Stimulated activated CD4-positive, alpha-beta T cell treated with anti-CD3 and anti-CD28 coated beads, Interleukin-4, amount 100 ng/mL, for 4 hours (primary cell): ENCODE results near the gene GLYATL3.
A peak's percentile ranks its signal among the peaks of the same experiment; 100 is the strongest.

Experiments
- DNase-seq, 2 experiments: peaks; one replicate each; pipeline ENCODE4 v3.0.0-alpha.2; 2020

GLYATL3 gene

GRCh38 chr6:49548613-49549304, 49.0 kb downstream of the GLYATL3 start:
- DNase-seq, result no peak

GRCh38 chr6:49549691-49550491, 50.2 kb downstream of the GLYATL3 start:
- DNase-seq, result no peak

DNA sequence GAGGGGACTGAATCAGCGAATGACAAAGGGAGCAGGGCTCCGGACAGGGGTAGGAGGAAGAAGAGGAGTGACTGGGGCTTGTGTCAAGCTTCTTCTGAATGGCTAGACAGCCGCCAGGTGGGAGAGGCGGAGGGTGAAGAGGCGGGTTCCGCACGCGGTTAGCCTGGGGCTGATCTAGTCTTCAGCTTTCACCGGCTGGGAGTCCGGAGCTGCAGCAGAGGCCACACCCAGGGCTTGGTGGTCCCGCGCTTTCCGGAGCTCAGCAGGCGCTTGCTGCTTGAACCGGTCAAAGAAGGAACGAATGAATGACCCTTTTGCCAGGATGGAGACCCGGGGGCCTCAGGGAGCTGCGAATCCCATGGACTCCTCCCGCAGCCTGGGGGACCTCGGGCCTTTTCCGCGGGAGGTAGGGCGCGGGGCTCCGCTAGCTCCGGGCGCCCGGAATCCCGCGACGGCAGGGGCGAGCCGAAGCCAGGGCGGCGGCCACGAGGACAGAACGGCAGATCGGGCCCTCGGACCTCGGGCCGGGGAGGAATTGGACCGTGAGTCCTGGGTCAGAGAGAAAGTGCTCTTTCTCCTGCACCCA, 50.9 kb downstream of the GLYATL3 start, which contains the start of gene C6orf141:
TSS of gene C6orf141 (plus strand) at position 177 of the 586 bp plus-strand sequence. CDS start at position 302, 125 bp downstream.
- DNase-seq, result peak; percentile 14 to 18

DNA sequence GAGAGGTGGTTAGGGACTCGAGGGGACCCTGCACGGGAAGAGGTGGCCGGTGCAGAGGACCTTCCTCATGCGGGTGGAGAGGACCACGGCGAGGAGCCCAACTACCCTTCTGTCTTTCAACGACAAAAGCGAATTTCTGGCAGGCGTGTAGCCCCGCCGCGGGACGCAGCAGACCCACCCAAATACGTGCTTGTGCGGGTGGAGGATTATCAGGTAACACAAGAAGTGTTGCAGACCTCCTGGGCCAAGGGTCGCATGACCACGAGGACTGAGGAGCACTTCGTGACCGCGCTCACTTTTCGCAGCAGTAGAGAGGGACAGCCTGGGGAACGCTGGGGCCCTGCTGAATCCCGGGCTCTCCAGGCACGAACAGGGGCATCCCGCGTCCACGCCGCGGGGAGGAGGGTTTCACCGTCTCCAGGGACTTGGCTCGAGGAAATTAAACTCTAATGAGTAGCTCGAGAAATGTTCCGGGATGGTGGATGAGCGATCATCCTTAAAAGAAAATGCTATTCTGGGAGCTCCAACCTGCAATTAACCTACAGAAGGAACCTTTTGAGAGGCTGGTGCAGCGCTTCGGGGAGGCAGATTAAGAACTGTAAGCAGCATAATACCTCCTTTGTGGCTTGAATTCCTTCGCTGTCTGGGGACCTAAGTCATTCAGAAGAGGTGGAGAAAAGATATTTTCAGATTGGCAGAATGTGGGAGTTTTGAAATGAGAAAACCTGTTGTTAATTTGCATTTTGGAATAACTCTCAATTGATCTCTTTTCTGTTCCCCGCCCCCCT, 51.5 kb downstream of the GLYATL3 start:
- DNase-seq, result no peak

GRCh38 chr6:49551866-49552129, 52.1 kb downstream of the GLYATL3 start:
- DNase-seq, result no peak

DNA sequence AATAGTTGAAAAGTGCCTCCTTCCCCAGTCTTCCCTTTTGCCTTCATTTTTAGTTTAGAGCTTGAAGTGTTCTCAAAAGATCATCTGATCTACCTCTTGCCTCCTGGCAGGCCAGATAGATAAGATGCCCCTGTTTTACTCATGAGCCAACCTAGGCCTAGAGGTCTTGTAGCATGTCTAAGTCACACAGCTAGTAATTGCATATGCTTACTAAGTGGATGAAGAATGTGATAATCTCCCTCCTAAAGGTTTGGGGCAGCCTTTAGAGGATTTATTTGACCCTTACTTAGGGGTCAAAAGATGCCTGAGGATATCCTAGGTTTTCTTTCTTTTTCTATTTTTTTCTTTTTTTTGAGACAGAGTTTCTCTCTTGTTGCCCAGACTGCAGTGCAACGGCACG, 52.9 kb downstream of the GLYATL3 start:
- no peak for DNase-seq

- DNase-seq, result no peak
These were observed 53.7 kb downstream of the GLYATL3 start for GRCh38 chr6:49553384-49553783.

- DNase-seq, result no peak
These were observed 56.2 kb downstream of the GLYATL3 start for GRCh38 chr6:49555951-49556350.

- DNase-seq, result no peak
These were observed 56.7 kb downstream of the GLYATL3 start for GRCh38 chr6:49556429-49556837.

GRCh38 chr6:49557177-49557576, 57.5 kb downstream of the GLYATL3 start:
- no peak for DNase-seq

- DNase-seq, result no peak
These were observed 58.5 kb downstream of the GLYATL3 start for GRCh38 chr6:49558238-49558637.

- DNase-seq, result no peak
These were observed 63.5 kb downstream of the GLYATL3 start for GRCh38 chr6:49563006-49563886.

- no peak for DNase-seq
These were observed 64.8 kb downstream of the GLYATL3 start for GRCh38 chr6:49564552-49564951.

GRCh38 chr6:49565261-49565660, 65.5 kb downstream of the GLYATL3 start:
- no peak for DNase-seq

DNA sequence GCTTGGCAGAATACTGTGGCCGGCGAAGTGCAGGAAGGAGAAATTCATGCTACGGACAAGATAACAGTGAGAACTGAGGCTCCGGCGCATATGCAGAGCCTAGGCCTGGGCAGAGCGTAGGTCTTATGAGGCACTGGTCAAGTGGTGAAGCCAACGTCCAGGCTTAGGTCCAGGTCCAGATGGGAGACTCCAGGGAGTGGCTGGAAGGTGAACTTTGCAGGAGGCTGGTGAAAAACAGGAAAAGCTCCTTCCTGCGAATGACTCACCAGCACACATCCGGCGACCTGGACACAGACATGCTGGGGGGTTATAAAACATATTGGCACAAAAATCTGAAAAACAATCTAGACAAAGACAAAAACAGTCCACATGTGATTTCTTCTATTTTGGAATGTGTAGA, 66.1 kb downstream of the GLYATL3 start:
- DNase-seq, result no peak

DNA sequence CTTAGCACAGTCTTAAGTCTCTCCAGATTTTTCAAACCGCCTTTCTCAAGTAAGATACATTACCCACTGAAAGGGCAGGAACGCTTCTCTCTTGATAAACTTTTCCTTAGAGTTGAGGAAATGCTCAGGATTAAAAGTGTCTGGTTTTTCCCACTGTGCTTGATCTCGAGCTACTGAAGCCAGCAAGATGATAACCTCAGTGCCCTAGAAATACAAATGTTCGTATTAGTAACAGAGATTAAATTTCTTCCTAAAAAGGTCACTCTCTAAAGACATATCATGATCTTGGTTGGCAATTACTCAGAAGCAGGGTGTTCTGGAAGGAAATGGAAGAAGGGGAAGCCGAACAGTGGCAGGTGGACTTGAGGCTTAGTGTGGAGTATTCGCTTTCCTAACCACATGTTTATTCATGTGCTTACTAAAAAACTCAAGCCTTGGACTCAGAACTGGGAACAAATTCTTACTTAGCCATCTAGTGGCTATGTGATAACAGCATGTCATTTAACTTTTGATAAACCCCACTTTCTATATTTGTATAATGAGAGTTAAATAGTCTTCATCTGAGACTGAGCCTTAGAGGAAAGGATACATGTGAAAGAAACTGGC, 70.9 kb downstream of the GLYATL3 start:
- no peak for DNase-seq

DNA sequence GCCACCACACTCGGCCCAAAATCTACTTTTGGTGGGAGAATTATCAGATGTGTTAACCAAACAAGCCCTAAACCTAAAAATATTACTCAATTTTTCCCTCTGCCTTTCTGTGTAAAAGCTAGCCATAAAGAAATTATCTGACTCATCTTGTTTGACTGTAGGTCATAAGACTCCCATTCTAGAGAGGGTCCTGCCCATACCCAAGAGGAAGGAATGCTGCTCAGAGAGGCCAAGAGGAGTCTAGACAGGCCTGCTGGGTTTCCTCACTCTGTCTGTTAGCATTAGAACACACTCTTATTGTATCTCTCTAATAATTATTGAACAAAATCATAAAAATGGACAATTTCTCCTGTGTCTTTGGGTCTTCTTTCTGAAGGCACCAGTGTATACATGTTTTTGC, 76.9 kb downstream of the GLYATL3 start:
- DNase-seq, result no peak
